ENCODE measurements around the gene MATN1.

Gene MATN1

DNA sequence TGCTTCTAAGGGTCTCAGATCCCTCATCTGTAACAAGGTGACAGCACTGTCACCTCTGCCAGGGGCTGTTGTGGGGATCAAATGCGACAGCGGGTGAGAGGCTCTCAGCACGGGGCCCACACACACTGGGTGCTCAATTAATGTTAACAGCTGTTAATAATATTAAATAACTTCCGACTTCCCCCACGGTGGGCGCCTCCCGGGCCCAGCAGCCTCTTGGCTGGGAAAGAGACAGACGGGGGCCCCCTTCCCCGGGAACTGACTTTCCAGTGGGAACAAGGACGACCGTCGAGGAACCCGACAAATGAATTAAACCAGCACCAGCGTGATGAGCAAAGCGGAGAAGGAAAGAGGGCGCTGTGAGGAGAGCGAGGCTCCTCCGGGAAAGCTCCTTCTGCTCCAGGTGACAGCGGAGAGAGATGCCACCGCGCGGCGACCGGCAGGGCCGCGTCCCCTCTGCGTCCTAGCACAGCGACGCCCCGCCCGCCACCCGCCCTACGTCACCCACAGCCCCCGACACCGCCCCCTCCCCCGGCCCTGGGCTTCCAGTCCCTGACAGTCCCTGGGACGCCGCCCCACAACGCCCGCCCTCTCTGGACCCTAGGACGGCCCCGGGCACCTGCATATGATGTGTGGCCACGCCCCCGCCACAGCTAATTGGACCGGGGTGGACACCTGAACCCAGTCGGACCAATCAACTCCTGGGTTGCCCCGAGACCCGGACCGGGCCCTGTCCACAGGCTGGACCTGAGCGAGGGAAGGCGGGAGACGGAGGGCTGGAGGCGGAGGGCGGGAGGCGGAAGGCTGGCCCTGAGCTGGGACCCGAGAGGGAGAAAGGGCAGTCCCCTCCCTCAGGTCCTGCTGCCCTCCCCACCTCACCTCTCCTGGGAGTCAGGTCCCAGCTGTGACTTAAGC, 38.2 kb downstream of the MATN1 start:
- H3K9ac ChIP-seq (ENCODE audit: low read length in 5 of 5), result no peak overlapping the region
- H3K4me1 ChIP-seq (ENCODE audit: control insufficient read depth in 5 of 5, insufficient read depth in 5 of 5, low read length in 5 of 5), result peaks cover 2 to 32% (median 23%) of the 10 kb centered on the region in 5 donors
- no peak overlapping the region for H3K4me3 ChIP-seq (ENCODE audit: low read depth in 1 of 5, low read length in 5 of 5)
- no peak overlapping the region for H3K27ac ChIP-seq (ENCODE audit: low read depth, low read length)
- H3K27me3 ChIP-seq (ENCODE audit: control insufficient read depth in 5 of 5, insufficient read depth in 4 of 5, low read length in 5 of 5), result peaks cover 7 to 34% (median 25%) of the 10 kb centered on the region in 5 donors
- H3K36me3 ChIP-seq (ENCODE audit: control insufficient read depth in 5 of 5, insufficient read depth in 5 of 5, low read length in 5 of 5), result no peaks in the 10 kb centered on the region
- peaks cover 0 to 3% (median 0%) of the 10 kb centered on the region in 5 donors for H3K9me3 ChIP-seq (ENCODE audit: control insufficient read depth in 5 of 5, low read length in 5 of 5)

DNA sequence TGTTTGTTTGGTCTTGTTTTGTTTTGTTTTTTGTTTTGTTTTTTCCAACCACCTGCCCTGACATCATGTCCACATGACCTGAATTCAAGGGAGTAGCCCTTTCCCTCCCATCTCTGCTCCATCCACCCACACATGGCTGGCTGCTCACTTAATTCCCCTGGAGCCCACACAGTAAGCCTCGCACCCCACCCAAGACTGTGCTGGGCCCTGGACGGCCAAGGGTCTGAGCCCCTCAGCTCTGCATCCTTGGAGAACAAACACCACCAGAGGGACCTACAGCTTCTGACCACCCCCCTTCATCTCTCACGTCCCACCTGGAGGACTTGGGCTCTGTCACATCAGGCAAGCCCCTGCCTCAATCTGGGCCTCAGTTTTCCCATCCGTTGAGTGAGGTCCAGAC, 39.1 kb downstream of the MATN1 start:
- Histone ChIP-seq H3K27me3 (ENCODE audit: control insufficient read depth in 5 of 5, insufficient read depth in 4 of 5, low read length in 5 of 5) (peaks cover 7 to 34% (median 25%) of the 10 kb centered on the region in 5 donors), H3K27ac (ENCODE audit: low read depth, low read length) (no peak overlapping the region), H3K9ac (ENCODE audit: low read length in 5 of 5) (no peak overlapping the region), H3K36me3 (ENCODE audit: control insufficient read depth in 5 of 5, insufficient read depth in 5 of 5, low read length in 5 of 5) (no peaks in the 10 kb centered on the region), H3K4me3 (ENCODE audit: low read depth in 1 of 5, low read length in 5 of 5) (no peak overlapping the region), H3K4me1 (ENCODE audit: control insufficient read depth in 5 of 5, insufficient read depth in 5 of 5, low read length in 5 of 5) (peaks cover 2 to 41% (median 29%) of the 10 kb centered on the region in 5 donors), H3K9me3 (ENCODE audit: control insufficient read depth in 5 of 5, low read length in 5 of 5) (peaks cover 0 to 6% (median 0%) of the 10 kb centered on the region in 5 donors)

DNA sequence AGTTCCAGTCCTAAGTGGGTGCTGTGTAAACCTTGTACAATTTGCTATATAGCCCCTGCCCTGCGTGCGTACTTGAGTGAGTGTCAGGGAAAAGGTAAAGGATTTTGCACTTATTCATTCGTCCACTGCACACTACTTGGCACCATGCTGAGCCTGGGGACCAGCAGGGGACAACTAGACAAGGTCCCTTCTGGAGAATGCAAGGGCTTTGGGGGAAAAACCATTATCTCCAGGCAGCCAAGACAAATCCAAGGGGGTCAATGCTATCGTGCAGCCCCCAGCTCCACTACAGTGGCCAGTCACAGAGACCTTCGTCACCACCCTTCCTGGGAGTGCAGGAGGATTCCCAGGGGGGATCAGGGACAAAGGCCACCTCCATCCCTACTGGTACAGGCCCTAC, 39.7 kb downstream of the MATN1 start:
- Histone ChIP-seq H3K27ac (ENCODE audit: low read depth, low read length) (no peak overlapping the region), H3K4me3 (ENCODE audit: low read depth in 1 of 5, low read length in 5 of 5) (no peak overlapping the region), H3K9ac (ENCODE audit: low read length in 5 of 5) (no peak overlapping the region), H3K9me3 (ENCODE audit: control insufficient read depth in 5 of 5, low read length in 5 of 5) (peaks cover 0 to 6% (median 0%) of the 10 kb centered on the region in 5 donors), H3K27me3 (ENCODE audit: control insufficient read depth in 5 of 5, insufficient read depth in 4 of 5, low read length in 5 of 5) (peaks cover 7 to 35% (median 25%) of the 10 kb centered on the region in 5 donors), H3K36me3 (ENCODE audit: control insufficient read depth in 5 of 5, insufficient read depth in 5 of 5, low read length in 5 of 5) (no peaks in the 10 kb centered on the region), H3K4me1 (ENCODE audit: control insufficient read depth in 5 of 5, insufficient read depth in 5 of 5, low read length in 5 of 5) (peaks cover 2 to 44% (median 32%) of the 10 kb centered on the region in 5 donors)

DNA sequence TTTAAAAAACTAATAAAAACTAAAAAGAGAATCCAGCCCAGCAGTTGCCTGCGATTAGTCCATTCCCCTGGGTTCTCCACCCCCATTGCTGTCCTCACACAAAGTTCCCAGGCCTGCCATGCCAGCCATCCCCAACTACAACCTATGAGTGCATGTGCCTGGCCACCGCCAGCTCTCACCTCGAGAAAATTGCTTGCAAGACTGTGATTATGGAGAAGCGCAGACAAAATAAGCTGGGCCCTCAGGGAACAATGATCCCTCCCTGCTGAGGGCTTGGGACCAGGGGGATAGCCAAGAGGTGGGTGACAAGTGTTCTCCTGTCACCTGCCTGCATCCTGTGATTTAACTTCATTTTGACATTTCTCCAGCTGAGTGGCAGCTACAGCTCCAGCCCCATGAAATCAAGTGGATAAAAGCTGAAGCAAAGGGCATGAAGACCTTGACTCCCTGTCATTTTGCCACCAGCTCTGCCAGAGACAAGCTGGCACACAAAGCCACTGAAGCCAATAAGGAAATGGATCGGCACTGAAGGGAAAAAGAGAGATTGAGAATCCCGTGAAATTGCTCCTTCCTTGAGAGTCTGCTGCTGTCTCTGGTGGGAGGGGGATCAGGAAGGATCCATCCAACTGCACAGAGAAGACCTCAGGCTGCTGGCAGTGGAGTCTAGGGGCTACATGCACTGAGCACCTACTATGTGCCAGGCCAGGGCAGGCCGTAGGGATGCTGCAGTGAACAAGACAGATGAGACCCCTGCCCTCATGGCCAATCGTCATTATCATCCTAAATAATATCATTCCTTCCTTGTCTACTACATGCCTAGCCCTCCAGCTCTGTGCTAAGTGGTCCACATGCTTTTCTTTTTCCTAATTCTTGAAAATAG, 40.7 kb downstream of the MATN1 start:
- H3K36me3 ChIP-seq (ENCODE audit: control insufficient read depth in 5 of 5, insufficient read depth in 5 of 5, low read length in 5 of 5), result no peaks in the 10 kb centered on the region
- H3K9ac ChIP-seq (ENCODE audit: low read length in 5 of 5), result no peak overlapping the region
- H3K27ac ChIP-seq (ENCODE audit: low read depth, low read length), result no peak overlapping the region
- H3K27me3 ChIP-seq (ENCODE audit: control insufficient read depth in 5 of 5, insufficient read depth in 4 of 5, low read length in 5 of 5), result peaks cover 7 to 34% (median 25%) of the 10 kb centered on the region in 5 donors
- H3K4me1 ChIP-seq (ENCODE audit: control insufficient read depth in 5 of 5, insufficient read depth in 5 of 5, low read length in 5 of 5), result peaks cover 2 to 44% (median 32%) of the 10 kb centered on the region in 5 donors
- H3K4me3 ChIP-seq (ENCODE audit: low read depth in 1 of 5, low read length in 5 of 5), result no peak overlapping the region
- peaks cover 0 to 6% (median 0%) of the 10 kb centered on the region in 5 donors for H3K9me3 ChIP-seq (ENCODE audit: control insufficient read depth in 5 of 5, low read length in 5 of 5)

DNA sequence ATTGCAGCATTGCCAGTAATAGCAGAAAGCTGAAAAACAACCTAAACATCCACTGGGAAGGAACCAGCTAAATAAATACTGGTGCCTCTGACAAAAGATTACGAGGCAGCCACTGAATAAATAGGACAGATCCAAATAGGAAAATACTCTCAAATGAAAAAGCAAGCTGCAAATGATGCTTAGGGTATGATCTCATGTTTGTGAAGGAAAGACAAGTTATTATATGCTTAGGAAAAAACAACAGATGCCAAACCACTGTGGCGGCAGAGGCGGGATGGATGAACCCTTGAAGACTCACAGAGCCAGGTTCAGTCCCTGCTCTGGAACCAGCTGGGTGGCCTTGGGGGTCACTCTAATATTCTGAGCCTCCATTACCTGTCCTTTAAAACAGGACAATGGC, 41.6 kb downstream of the MATN1 start:
- Histone ChIP-seq H3K36me3 (ENCODE audit: control insufficient read depth in 5 of 5, insufficient read depth in 5 of 5, low read length in 5 of 5) (no peaks in the 10 kb centered on the region), H3K4me1 (ENCODE audit: control insufficient read depth in 5 of 5, insufficient read depth in 5 of 5, low read length in 5 of 5) (peaks cover 2 to 44% (median 32%) of the 10 kb centered on the region in 5 donors), H3K27me3 (ENCODE audit: control insufficient read depth in 5 of 5, insufficient read depth in 4 of 5, low read length in 5 of 5) (peaks cover 7 to 30% (median 22%) of the 10 kb centered on the region in 5 donors), H3K4me3 (ENCODE audit: low read depth in 1 of 5, low read length in 5 of 5) (no peak overlapping the region), H3K9ac (ENCODE audit: low read length in 5 of 5) (no peak overlapping the region), H3K27ac (ENCODE audit: low read depth, low read length) (no peak overlapping the region), H3K9me3 (ENCODE audit: control insufficient read depth in 5 of 5, low read length in 5 of 5) (peaks cover 0 to 6% (median 0%) of the 10 kb centered on the region in 5 donors)

DNA sequence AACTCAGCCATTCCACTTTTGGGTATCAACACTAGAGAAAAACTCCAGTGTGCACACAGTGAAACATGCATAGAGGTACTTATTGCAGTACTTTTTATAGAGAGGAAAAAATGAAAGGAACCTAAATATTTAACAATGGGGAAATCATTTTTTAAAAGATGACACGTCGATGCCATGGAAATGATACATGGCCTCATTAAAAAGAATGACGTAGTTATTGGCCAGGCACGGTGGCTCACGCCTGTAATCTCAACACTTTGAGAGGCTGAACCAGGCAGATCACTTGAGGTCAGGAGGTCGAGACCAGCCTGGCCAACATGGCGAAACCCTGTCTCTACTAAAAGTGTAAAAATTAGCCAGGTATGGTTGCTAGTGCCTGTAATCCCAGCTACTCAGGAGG, 42.5 kb downstream of the MATN1 start:
- Histone ChIP-seq H3K27ac (ENCODE audit: low read depth, low read length) (no peak overlapping the region), H3K9ac (ENCODE audit: low read length in 5 of 5) (no peak overlapping the region), H3K27me3 (ENCODE audit: control insufficient read depth in 5 of 5, insufficient read depth in 4 of 5, low read length in 5 of 5) (peaks cover 7 to 28% (median 22%) of the 10 kb centered on the region in 5 donors), H3K4me1 (ENCODE audit: control insufficient read depth in 5 of 5, insufficient read depth in 5 of 5, low read length in 5 of 5) (peaks cover 2 to 44% (median 32%) of the 10 kb centered on the region in 5 donors), H3K9me3 (ENCODE audit: control insufficient read depth in 5 of 5, low read length in 5 of 5) (peaks cover 0 to 6% (median 0%) of the 10 kb centered on the region in 5 donors), H3K36me3 (ENCODE audit: control insufficient read depth in 5 of 5, insufficient read depth in 5 of 5, low read length in 5 of 5) (no peaks in the 10 kb centered on the region), H3K4me3 (ENCODE audit: low read depth in 1 of 5, low read length in 5 of 5) (no peak overlapping the region)

DNA sequence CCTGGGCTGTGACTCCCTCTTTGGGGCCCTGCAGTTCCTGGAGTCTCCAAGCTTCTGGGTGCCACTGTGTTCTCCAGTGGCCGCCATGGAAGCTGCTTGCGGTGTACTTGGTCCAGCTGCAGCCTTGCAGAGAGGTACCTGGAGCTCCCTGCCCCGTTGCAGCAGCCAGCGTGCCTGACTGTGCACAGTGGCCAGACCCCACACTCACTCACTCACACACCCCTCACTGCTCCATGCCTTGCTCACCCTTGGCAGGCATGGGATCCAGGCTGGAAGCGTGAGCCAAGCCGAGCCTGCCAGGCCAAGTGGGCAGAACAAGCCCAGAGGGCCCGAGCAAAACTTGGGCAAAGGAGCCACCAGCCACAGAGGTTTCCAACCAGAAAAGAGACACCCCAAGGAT, 43.0 kb downstream of the MATN1 start:
- peaks cover 7 to 25% (median 19%) of the 10 kb centered on the region in 5 donors for H3K27me3 ChIP-seq (ENCODE audit: control insufficient read depth in 5 of 5, insufficient read depth in 4 of 5, low read length in 5 of 5)
- H3K27ac ChIP-seq (ENCODE audit: low read depth, low read length), result no peak overlapping the region
- peaks cover 0 to 6% (median 0%) of the 10 kb centered on the region in 5 donors for H3K9me3 ChIP-seq (ENCODE audit: control insufficient read depth in 5 of 5, low read length in 5 of 5)

DNA sequence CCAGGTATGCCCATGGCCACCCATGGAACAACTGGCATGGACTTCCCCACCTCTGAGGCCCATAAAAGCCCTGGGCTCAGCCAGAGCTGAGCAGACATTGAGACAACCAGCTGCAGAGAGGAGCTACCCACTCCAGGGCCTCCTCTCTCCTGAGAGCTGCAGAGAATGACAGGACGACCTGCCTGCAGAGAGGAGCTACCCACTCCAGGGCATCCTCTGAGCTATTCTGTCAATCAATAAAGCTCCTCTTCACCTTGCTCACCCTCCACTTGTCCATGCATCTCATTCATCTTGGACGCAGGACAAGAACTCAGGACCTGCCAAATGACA, 43.4 kb downstream of the MATN1 start:
- no peak overlapping the region for H3K9ac ChIP-seq (ENCODE audit: low read length in 5 of 5)
- no peak overlapping the region for H3K27ac ChIP-seq (ENCODE audit: low read depth, low read length)
- H3K27me3 ChIP-seq (ENCODE audit: control insufficient read depth in 5 of 5, insufficient read depth in 4 of 5, low read length in 5 of 5), result peaks cover 5 to 22% (median 16%) of the 10 kb centered on the region in 5 donors
- H3K4me1 ChIP-seq (ENCODE audit: control insufficient read depth in 5 of 5, insufficient read depth in 5 of 5, low read length in 5 of 5), result peaks cover 2 to 42% (median 36%) of the 10 kb centered on the region in 5 donors
- H3K4me3 ChIP-seq (ENCODE audit: low read depth in 1 of 5, low read length in 5 of 5), result no peak overlapping the region
- peaks cover 0 to 6% (median 0%) of the 10 kb centered on the region in 5 donors for H3K9me3 ChIP-seq (ENCODE audit: control insufficient read depth in 5 of 5, low read length in 5 of 5)
- no peaks in the 10 kb centered on the region for H3K36me3 ChIP-seq (ENCODE audit: control insufficient read depth in 5 of 5, insufficient read depth in 5 of 5, low read length in 5 of 5)

More for the DNA sequence above, 43.0 kb downstream of the MATN1 start:
- Histone ChIP-seq H3K36me3 (ENCODE audit: control insufficient read depth in 5 of 5, insufficient read depth in 5 of 5, low read length in 5 of 5) (no peaks in the 10 kb centered on the region), H3K9ac (ENCODE audit: low read length in 5 of 5) (no peak overlapping the region), H3K4me3 (ENCODE audit: low read depth in 1 of 5, low read length in 5 of 5) (no peak overlapping the region), H3K4me1 (ENCODE audit: control insufficient read depth in 5 of 5, insufficient read depth in 5 of 5, low read length in 5 of 5) (peaks cover 2 to 44% (median 33%) of the 10 kb centered on the region in 5 donors)

DNA sequence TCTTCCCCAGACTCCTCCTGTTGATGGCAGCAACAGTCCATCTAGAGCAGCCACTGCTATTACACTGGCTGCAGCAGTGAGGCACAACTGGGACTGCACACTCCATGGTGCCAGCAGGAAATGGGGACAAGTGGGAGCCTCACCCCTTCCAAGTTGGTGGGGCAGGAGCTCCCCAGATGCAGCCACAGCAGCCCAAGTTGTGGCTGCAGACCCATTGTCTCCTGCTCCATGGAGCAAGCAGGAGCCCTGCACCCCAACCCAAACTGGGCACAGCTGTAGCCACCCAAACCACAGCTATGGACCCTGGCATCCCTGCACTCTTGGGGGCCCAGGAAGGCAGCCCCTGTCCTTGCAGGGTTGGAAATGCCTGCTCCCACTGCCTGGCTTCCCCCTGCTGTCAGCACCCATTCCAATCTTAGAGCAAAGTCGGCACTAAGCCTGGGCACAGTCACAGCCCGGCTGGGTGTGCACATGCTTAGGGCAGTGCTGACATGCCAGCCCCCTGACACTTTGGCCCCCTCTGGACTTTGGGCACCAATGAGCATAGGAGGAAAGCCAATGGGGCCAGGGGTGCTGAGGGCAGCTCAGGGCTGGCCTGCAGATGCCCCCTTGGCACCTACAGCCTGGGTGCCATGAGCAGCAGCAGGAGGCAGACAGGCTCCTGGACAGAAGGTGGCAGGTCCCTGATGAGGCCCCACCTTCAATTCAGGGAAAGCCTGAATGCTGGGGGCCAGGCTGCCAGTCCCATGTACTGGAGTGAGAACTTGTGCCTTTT, 44.0 kb downstream of the MATN1 start:
- Histone ChIP-seq H3K4me3 (ENCODE audit: low read depth in 1 of 5, low read length in 5 of 5) (no peak overlapping the region), H3K27me3 (ENCODE audit: control insufficient read depth in 5 of 5, insufficient read depth in 4 of 5, low read length in 5 of 5) (peaks cover 0 to 17% (median 10%) of the 10 kb centered on the region in 5 donors), H3K27ac (ENCODE audit: low read depth, low read length) (no peak overlapping the region), H3K9ac (ENCODE audit: low read length in 5 of 5) (no peak overlapping the region), H3K4me1 (ENCODE audit: control insufficient read depth in 5 of 5, insufficient read depth in 5 of 5, low read length in 5 of 5) (peaks cover 2 to 40% (median 36%) of the 10 kb centered on the region in 5 donors), H3K9me3 (ENCODE audit: control insufficient read depth in 5 of 5, low read length in 5 of 5) (peaks cover 0 to 6% (median 0%) of the 10 kb centered on the region in 5 donors), H3K36me3 (ENCODE audit: control insufficient read depth in 5 of 5, insufficient read depth in 5 of 5, low read length in 5 of 5) (no peaks in the 10 kb centered on the region)
